Brain pericyte (primary cell): ENCODE measurements around the gene ST6GALNAC2.

Experiments used
- DNase-seq: peaks from one replicate; pipeline ENCODE4 v3.0.0-alpha.2; 2012; ENCODE audit warnings: low read depth, low spot score

ST6GALNAC2 gene

DNA sequence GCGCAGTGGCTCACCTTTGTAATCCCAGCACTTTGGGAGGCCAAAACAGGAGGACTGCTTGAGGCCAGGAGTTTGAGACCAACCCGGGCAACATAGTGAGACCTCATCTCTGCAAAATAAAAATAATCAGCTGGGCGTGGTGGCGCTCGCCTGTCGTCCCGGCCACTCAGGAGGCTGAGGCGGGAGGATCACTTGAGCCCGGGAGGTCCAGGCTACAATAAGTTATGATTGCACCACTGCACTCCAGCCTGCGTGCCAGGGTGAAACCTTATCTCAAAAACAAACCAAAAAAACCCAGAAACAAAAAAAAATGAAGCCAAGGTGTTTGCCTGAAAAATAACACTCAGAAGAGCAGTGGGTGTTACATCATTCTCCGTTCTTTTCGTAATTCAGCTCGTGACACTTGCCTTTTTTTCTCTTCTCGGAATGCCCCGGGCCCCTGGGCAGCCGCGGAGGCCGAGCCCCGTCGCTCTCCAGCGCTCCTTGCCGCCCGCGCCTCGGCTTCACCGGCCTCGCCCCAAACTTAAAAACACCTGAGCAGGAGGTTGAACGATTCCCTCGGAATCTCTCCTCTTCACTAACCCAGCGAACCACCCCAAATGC is 28.8 kb downstream of the ST6GALNAC2 start:
- no peak for DNase-seq

DNA sequence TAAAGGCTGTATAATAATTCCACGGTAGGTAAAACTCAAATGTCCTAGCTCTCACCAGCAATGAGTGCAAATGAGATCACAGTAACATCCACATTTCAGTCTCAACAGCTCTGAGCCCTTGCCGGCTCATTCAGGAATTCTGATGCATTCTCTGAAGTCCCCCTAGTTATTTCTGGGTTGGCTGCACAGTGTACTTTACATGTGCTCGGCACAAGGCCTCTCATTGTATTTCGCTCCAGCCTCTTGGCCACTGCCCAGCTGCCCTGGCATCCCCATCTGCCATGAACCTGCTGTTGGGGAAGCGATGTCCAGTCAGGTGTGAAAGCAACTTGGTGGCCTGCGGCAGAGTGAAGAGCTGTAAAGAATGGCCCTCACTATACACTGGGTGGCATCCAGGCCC is 31.5 kb downstream of the ST6GALNAC2 start:
- no peak for DNase-seq

GRCh38 chr17:76553178-76553908 is 32.3 kb downstream of the ST6GALNAC2 start:
- DNase-seq: no peak

GRCh38 chr17:76551685-76552084 is 34.0 kb downstream of the ST6GALNAC2 start:
- no peak for DNase-seq

DNA sequence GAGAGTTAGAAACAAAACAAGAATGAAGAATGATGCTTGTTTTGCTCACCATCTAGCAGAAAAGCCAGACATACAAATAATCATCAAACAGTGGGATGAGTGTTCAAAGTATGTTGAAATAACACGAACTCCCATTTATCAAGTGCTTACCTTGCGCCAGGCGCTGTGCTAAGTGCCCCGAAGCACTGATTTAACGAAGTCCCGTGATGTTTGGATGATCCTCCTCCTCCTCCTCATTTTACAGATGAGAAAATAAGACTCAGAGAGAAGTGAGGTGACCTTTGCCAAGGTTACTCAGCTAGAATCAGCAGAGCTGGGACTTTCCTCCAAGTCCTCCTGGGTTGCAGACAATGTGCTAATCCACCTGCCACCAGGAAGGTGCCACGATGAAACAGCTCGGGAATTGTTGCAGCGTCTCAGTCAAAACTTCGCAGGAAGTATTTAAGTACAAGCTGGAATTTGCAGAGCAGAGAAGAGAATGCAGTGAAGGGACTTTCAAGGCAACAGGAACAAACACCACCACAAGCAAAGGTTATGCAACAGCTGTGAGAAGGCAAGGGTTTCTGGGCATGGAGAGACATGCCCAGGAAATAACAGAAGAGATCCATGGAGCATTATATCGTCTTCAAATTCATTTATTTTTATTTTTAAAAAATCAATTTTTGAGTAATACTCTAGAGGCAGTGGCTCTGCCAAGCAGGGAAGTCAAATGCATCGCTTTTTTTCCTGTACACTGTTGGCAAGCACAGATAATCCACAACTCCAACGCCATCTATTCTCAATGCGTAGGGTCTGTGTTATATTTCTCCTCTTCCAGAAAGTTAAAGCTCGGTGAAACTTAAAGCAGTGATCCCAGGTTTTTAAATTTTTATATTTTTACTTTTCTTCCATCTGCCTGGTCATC is 34.7 kb downstream of the ST6GALNAC2 start:
- no peak for DNase-seq

DNA sequence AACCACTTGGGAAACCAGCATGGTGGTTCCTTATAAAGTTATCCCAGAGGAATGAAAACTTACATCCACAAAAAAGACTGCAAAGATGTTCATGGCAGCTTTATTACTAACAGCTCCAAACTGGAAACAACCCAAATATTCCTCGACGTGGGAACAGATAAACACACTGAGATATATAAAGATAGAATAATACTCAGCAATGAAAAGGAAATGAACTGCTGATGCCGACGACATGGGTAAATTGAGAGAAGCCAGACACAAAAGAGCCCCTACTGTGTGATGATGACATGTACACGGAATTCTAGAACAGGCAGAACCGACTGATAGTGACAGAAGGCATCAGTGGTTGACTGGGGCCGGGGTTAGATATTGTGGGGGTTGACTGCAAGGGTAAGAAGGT is 36.1 kb downstream of the ST6GALNAC2 start:
- no peak for DNase-seq

DNA sequence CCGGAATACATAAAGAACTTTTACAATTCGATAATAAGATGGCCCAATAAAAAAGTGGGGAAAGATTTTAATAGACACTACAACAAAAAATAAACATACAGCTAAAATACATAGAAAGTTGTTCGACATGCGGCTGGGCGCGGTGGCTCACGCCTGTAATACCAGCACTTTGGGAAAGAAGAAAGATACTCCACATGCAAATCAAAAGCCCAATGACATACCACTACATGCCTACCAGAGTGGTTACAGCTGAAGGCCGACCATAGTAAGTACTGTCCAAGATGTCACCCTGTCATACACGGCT is 36.5 kb downstream of the ST6GALNAC2 start:
- no peak for DNase-seq

GRCh38 chr17:76548378-76549214 is 37.1 kb downstream of the ST6GALNAC2 start:
- no peak for DNase-seq

GRCh38 chr17:76547642-76548202 is 37.9 kb downstream of the ST6GALNAC2 start:
- no peak for DNase-seq

DNA sequence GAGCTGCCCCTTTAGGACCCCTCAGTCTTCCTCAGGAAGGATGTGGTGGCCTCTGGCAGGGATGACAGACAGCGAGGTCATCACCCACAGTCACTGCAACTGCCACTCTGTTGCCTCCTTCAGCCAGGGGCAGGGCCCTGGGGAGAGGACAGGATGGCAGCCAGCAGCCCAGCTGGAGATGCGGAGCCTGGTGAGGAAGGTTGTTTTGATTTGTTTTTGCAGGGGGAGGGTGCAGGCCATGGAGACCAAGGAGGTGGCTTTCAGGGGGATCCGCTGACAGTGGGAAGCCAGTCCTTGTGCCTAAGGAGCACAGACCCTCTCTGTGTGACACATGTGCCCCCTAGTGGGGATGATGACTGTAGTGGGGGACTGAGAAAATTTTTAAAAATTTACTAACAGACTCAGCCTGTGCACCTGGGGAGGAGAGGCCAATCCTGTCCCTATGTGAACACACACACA is 38.4 kb downstream of the ST6GALNAC2 start:
- DNase-seq: no peak

DNA sequence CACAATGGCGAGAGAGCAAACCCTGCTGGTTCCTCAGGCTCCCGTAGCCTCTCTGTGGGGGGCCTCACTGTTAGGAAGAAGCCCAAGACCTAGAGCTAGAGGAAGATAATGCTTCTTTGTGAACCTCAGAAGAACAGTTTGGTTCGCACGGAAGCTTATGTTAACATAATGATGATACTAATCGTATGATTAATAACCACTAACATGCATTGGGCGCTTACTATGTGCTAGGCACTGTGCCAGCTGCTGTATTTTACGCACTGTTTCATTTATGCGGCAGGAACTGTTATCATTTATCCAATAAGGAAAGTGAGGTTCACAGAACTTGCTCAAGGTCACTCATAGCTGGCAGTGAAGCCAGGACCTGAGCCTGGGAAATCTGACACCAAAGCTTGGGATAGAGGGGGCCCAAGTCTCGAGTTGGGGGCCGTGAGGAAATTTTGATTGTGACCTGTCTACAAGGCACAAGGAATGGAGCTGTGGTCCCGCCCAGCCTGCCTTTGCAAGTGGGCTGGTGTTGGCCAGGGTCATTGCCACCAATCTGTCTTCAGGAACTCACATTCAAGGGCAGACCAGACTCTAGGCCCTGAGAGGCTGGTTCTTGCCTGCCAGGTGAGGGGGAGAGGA is 39.0 kb downstream of the ST6GALNAC2 start:
- DNase-seq: no peak

DNA sequence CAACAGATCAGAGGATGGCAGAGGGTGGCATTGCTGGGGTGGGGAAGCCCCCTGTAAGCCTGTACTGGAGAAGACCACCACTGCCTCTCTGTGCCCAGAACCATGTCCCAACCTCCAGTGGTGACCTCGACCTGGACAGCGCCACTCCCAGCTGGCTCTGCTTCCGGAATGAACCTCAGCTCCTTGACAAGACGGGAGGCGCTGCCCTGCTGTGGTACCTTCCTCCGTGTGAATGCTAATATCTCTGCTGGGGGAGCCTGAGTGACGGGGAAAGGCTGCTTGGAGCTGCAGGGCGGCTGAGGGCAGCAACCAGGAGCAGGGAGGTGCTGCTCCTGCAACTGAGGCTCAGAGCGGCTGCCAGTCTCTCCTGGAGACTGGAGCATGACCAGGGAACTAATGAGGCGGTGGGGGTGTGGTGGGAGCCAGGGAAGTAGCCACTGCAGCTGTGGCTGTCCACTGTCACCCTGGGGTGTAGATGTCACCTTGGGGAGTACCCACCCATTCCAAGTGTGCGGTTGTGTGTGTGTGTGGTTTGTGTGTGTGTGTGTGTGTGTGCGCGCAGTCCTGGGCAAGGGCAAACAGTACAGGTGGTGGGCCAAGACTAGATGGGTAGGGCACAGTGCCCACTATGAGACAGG is 39.6 kb downstream of the ST6GALNAC2 start:
- no peak for DNase-seq

DNA sequence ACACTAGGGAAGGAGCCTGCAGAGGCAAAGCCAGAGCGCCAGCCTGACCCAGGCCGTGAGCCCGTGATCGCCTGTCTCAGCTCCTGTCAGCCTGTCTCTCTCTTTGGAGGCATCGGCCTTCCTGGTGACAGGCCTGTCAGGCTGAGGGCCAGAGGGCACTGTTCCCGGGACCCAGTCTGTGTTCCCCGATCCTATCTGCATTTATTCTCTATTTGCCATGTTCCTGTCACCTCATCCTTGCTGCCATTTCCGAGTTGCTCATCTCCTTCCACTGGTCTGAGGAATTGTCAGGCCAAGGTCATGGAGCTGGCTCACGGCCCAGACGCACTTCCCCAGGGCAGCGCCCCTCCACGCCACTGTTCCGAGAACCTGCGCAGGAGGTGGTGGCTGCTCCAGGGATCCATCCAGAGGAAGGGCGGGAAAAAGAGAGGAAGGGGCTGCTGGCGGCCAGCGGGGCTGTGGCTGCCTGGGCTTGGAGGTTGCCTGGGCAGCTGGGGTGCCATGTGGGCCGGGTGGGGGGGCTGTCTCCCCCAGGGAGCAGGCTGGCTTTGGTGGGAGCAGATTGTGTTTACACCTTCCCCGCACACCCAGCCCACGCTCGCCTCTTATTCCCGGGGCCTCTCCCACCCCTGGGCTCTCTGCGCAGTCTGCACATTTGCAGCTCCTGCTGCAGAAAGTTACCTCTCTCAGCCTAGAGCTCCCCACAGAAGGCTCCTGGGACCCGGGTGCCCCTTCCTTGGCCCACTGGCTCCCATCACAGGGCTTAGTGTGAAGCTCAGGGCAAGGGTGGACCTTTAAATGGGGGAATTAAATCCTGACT is 40.9 kb downstream of the ST6GALNAC2 start:
- DNase-seq: no peak

- DNase-seq: no peak
These were observed 41.7 kb downstream of the ST6GALNAC2 start for GRCh38 chr17:76543826-76544545.

DNA sequence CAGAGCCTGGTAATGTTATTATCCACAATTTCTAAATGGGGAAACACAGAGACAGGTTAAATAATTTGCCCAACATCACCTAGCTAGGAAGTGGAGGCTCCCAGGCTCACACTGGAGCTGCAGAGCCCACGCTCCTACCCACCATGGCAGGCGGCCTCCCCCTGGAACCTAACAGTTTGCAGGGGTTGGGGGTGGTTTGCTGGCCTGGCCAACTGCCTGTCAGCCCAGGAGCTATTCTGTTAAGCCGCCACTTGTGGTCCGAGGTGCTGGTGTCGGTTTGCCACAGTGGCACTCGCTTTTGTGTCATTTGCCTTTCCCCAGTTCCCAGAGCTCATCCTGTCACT is 42.2 kb downstream of the ST6GALNAC2 start:
- DNase-seq: no peak

DNA sequence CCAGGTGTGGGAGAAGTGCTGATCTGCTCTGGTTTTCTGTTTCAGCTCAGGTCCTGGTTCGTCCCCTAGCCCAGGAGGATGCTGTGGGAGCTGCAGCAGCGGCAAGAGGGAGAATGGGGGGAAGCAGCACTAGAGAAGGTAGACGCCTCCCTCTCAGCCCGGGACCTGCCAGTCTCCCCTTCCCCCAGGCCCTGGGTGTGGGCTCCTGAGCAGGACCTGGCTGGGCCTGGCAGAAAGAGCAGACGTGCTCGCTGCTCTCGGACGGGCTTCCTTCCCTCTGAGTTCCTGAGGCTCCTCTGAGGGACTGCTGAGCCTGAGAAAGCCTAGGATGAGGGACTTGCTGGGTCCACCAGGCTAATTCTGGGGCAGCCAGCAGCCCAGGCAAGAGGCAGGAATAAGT is 42.7 kb downstream of the ST6GALNAC2 start:
- no peak for DNase-seq

GRCh38 chr17:76542566-76542971 is 43.1 kb downstream of the ST6GALNAC2 start:
- no peak for DNase-seq

DNA sequence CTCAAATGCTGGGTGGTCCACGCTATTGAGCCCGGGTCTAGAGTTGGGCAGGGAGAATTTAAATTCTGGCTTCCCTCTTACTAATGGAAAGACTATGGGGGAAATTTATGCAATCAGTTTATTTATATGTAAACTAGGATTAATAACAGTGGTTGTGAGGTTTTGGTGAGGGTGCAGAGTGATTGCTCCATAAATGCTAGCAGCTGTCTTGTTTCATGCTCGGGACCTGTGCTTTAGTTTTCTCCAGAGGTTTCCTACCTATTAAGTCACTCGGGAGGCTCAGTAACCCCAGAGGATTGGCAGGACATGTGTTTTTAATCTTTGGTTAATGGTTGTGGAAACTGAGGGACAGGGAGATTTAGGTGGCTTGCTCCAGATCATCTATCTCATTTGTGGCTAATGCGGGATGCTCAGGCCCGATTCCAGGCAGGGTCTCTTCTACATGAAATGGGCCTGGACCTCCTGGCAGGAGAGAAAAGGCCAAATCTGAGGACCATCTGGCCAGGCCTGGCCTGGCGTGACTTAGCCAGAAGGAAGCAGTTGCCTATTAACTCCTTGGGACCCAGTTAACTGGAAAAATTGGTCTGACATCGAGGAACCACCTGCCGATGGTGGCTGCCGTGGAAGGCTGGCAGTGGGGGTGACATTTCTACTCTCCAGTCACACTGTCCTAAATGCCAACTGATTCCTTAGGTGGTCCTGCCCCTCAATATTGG is 43.8 kb downstream of the ST6GALNAC2 start:
- DNase-seq: no peak
